HG03045 (cell line): Measurements from ENCODE around the gene LEUTX.
"Not testable (repeated sequence)": the region's sequence is repeated elsewhere in the genome, so short reads cannot be mapped to it uniquely, and the experiment has no call there.

Source experiments
- ATAC-seq: cut with Tn5 transposase; IDR thresholded peaks from one replicate; pipeline ENCODE4 v1.9.1; 2021; ENCODE audit warnings: mild to moderate bottlenecking, moderate library complexity; ENCODE audit not compliant: unreplicated experiment

LEUTX gene

DNA sequence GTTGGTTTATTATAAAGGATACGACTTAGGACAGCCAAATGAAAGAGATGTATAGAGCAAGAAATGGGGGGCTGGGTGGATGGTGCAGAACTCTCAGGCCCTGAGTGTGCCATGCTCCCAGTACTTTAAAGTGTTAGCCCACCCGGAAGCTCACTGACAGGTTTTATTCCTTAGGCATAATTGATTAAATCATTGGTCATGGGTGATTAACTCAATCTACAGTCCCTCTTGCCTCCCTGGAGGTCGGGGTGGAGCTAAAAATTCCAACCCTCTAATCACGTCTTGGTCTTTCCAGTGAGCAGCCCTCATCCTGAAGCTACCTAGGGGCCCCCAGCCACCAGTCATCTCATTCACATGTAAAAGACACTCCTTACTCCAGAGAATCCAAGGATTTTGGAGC lies 9.9 kb upstream of the LEUTX start:
- no peak for ATAC-seq

DNA sequence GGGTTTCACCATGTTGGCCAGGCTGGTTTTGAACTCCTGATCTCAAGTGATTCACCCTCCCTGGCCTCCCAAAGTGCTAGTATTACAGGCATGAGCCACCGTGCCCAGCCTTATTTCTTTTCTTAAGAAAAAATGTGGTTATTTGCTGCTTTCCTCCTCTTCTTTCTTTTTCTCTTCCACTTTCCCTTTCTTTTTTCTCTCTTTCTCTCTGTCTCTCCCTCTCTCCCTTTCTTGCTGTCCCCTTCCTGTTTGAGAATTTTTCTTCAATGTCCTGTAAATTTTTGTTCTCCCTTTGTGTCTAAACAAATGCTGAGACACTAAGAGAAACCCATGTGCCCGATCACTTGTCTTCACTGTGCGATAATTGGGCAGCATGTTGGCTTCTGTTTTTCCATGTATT lies 2.2 kb downstream of the LEUTX start:
- ATAC-seq = no peak

DNA sequence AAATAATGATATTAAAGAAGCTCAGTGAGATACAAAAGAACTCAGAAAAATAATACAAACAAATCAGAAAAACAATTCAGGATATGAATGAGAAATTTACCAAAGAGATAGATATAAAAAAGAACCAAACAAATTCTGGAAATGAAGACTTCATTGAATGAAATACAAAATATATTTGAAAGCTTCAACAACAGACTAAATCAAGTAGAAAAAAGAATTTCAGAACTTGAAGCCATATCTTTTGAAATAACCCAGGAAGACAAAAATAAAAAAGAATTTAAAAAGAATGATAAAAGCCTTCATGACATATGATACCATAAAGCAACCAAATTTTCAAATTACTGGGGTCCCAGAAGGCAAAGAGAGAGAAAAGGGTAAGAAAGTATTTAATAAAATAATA lies 9.6 kb downstream of the LEUTX start:
- ATAC-seq = no peak

DNA sequence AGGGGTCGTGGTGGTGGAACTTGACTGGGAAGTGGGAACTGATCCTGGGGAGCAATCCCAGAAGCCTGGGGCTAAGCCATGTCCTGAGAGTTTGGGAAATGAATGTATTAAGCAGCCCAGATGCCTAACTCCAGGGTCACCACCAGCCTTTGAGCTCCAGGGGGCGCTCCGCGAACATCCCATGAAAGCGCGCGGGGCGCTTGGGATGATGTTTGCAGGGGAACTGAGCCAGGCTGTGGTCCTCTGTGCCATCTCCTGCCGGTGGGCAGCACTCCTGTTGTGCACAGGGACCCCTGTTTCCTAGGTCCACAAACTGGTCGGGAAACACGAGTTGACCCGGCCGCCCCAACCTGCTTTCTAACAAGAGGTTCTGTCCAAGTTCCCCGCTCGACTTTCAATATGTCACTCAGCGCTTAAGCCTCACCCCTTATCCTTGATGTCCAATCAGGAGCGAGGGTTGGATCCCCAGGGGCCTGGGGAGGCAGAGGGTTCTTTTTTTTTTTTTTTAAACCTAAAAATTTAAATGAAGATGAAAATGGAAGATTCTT lies 14.4 kb downstream of the LEUTX start:
- ATAC-seq = no peak

GRCh38 chr19:39795001-39795400 lies 16.3 kb downstream of the LEUTX start:
- no peak for ATAC-seq

DNA sequence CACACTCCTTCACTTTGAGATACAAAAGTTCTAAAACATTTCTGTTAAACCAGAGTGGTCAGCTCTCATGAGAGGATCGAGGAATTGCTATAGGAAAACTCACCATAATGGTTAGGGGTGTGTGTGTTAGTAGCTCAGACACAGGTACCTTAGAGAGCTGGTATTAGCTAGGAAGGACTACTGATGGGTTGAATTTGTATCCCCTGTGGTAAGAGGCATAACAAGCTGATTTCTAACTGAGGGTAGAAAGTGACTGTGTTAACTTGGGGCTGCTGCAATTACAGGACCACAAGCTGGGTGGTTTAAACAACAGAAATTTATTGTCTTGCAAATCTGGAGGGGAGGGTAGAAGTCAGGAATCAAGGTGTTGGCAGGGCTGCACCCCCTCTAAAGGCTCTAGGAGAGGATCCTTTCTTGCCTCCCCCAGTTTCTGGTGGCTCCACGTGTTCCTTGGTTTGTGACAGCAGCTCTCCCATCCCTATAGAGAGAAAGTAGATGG lies 17.4 kb downstream of the LEUTX start:
- ATAC-seq = no peak

DNA sequence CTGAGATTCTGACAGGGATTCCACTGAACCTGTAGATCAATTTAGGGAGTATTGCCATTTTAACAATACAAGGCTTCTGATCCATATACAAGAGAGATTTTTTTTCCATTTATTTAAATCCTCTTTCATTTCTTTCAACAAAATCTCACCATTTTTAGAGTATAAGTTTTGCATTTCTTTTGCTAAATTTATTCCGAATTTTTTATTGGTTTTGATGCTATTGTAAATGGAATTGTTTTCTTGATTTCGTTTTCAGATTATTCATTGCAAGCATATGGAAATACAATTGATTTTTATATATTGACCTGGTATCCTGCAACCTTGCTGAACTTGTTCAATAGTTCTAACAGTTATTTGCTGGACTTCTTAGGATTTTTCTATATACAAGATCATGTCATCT lies 18.4 kb downstream of the LEUTX start:
- ATAC-seq = no peak

GRCh38 chr19:39802958-39803357 lies 24.3 kb downstream of the LEUTX start:
- ATAC-seq = no peak

GRCh38 chr19:39805104-39805503 lies 26.4 kb downstream of the LEUTX start:
- ATAC-seq = no peak

GRCh38 chr19:39807846-39808364 lies 29.3 kb downstream of the LEUTX start:
- ATAC-seq = no peak

- not testable (repeated sequence) for ATAC-seq
These were observed 30.0 kb downstream of the LEUTX start for GRCh38 chr19:39808688-39809087.

GRCh38 chr19:39809368-39809767 lies 30.7 kb downstream of the LEUTX start:
- no peak for ATAC-seq

- no peak for ATAC-seq
These were observed 31.8 kb downstream of the LEUTX start for GRCh38 chr19:39810424-39810823.

DNA sequence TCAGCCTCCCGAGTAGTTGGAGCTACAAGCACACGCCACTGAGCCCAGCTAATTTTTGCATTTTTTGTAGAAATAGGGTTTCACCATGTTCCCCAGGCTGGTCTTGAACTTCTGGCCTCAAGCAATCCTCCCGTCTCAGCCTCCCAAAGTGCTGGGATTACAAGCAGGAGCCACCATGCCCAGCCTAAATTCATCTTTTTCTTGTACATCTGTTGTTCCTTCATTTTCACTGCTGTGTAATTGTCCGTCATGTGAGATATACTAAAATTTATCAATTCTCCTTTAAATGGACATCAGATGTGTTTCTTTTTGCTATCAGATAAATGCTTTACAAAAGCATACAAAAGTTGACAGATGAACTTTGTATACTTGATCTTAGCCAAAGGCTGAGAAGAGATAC lies 32.4 kb downstream of the LEUTX start:
- no peak for ATAC-seq

DNA sequence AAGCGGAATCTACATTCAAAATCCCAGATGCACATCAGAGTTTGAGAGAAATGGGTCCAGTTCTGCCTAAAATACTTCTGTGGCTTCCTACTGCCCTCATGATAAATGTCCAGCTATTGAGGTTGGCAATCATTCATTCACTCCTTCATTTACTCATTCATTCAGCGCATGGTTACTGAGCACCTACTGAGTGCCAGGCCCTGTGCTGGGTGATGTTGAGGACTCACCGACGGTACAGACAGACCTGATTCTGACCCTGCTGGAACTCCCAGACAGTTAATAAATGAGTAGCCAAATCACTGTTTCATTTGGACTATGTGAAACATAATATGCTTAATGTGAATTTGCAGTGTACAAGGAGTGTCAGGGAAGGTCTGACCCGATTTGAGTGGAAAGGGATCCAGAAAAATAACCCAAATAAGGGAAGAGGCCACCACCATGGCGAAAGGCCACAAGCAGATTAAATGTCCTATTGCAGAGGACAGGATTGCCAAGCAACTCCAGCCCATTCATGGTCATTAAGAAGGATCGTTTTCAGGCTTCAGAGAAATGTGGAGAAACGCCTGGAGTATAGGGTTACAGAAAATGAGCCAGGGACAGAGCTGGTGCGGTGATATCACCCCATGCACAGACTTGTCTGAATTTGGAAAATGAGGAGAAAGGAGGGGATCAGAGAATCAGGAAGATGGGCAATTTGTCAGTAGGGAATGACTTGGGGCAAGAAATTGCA lies 34.8 kb downstream of the LEUTX start:
- ATAC-seq = no peak

DNA sequence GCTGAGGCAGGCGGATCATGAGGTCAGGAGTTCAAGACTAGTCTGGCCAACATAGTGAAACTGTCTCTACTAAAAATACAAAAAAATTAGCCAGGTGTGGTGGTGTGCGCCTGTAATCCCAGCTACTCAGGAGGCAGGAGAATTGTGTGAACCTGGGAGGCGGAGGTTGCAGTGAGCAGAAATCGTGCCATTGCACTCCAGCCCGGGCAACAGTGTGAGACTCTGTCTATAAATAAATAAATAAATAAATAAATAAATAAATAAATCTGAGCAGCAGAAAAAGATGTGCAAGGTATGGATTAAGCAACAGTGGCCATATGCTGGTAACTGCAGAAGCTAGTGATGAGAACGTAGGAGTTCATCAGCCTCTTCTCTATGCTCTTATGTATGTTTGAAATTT lies 35.5 kb downstream of the LEUTX start:
- not testable (repeated sequence) for ATAC-seq

DNA sequence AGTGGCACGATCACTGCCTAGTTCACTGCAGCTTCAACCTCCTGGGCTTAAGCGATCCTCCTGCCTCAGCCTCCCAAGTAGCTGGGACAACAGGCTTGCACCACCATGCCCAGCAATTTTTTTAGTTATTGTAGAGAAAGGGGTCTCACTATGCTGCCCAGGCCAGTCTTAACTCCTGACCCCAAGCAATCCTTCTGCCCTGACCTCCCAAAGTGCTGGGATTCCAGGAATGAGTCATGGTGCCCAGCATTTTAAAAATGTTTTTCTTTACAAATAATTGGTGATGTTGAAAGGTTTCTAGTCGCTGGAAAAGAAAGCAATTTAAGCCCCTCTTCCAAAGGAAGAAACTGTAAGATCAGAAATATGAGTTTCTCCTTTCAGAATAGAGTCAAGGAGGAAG lies 35.9 kb downstream of the LEUTX start:
- no peak for ATAC-seq

GRCh38 chr19:39816287-39817048 lies 37.8 kb downstream of the LEUTX start:
- no peak for ATAC-seq

- ATAC-seq = no peak
These were observed 39.4 kb downstream of the LEUTX start for GRCh38 chr19:39817888-39818561.

DNA sequence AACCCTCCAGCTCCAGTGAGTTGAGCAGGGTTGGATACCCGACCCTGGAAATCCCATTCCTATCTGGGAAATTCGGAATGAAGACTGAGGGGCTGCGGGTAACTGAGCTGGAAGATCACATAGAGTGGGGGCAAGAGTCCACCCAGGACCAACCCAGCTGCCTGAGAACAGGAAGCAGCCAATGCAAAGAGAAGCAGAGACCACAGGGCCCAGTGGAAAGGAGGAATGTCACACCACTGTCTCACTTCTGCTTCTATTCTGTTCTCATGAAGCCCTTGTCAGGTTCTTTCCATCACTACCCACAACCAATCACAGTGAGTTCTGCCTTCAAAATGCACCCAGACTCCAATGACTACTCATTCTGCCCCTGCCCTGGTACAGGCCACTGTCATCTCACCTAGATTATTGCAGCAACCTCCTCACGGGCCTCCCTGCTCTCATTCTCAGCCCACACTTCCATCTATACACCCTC lies 40.0 kb downstream of the LEUTX start:
- peak; percentile 47 for ATAC-seq

- no peak for ATAC-seq
These were observed 41.1 kb downstream of the LEUTX start for GRCh38 chr19:39819786-39820185.
